Right lobe of liver (tissue), 4 donors: ENCODE results near the gene ISCA2.

Source experiments
- CTCF ChIP-seq, 4 donors: fragments of 200-600 bp in 3 of 4; fragments of 450-650 bp in 1 of 4; IDR thresholded peaks; one replicate each; pipeline versions ENCODE4 v1.5.1 to v1.8.0; 2016 to 2022; ENCODE audit warnings: antibody characterized with exemption in 4 of 4, mild to moderate bottlenecking in 2 of 4
- POLR2A ChIP-seq: fragments of 450-650 bp; IDR thresholded peaks from one replicate; pipeline ENCODE4 v1.6.1; 2017; ENCODE audit warnings: antibody characterized with exemption, mild to moderate bottlenecking
- donor health status: DM: no; HTN: no; CAD: no.
- donor health status: DM: no; HTN: no; CAD: no.
- donor health status: DM: no; HTN: yes; CAD: no.

GRCh38 chr14:74480046-74480445, 13.5 kb upstream of the ISCA2 start:
- no peak for TF ChIP-seq POLR2A
- no peak for TF ChIP-seq CTCF (IDR thresholded peaks at IDR 0.05)
